Stomach (tissue), 4 donors: ENCODE data around the gene RTKN.

Experiments
- POLR2A ChIP-seq, 4 donors: fragments of 450-650 bp; IDR thresholded peaks; one replicate each; pipeline ENCODE4 v1.6.1; 2016; ENCODE audit warnings: antibody characterized with exemption in 4 of 4, control low read depth in 2 of 4, mild to moderate bottlenecking in 1 of 4, moderate library complexity in 1 of 4
- TF ChIP-seq, protein P1 (sequence below), 7 experiments: fragments of 450-650 bp in 4 of 7; fragments of 200-600 bp in 3 of 7; sonication (generic) in 3 of 7; IDR thresholded peaks; one replicate each; pipeline ENCODE4 v1.5.1; 2016 to 2019; ENCODE audit warnings: antibody characterized with exemption in 7 of 7, control low read depth in 2 of 7, mild to moderate bottlenecking in 1 of 7

DNA sequence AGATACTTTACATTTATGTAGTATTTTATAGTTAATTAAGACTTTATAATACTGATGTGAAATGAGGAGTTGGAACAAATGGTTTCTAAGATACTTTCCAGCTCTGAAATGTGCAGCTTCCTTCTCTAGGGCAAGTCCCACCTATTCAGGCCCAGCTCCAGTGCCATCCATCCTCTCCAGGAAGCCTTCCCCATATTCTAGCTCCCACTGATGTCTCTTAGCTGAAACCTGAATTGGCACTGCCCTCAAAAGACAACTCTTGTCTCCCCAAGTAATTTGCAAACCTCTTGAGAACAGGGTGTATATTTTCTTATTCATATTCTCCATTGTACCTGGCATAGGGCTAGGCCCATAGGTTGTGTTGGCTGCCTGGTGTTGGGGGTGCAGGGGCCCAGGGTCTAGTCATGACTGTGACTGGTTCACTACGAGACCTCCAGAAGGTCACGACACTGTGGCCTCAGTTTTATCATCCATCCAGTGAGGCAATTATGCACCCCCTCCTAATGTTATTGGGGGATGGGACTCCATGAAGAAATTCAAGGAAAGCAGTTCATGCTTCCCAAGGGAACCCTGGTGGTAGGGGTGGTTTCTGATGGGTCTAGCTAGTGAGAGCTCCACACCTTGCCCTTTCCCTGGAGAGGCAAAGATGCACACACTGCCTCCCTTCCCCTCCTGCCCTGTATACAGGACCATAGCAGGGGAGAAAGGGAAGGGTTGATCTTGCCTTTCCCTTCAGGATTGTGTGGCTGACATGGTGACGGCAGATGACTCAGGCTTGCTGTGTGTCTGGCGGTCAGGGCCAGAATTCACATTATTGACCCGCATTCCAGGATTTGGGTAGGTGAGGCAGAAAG is 17.4 kb downstream of the RTKN start:
- no peak for TF ChIP-seq POLR2A (IDR thresholded peaks at IDR 0.05)
- TF ChIP-seq, protein P1, sequence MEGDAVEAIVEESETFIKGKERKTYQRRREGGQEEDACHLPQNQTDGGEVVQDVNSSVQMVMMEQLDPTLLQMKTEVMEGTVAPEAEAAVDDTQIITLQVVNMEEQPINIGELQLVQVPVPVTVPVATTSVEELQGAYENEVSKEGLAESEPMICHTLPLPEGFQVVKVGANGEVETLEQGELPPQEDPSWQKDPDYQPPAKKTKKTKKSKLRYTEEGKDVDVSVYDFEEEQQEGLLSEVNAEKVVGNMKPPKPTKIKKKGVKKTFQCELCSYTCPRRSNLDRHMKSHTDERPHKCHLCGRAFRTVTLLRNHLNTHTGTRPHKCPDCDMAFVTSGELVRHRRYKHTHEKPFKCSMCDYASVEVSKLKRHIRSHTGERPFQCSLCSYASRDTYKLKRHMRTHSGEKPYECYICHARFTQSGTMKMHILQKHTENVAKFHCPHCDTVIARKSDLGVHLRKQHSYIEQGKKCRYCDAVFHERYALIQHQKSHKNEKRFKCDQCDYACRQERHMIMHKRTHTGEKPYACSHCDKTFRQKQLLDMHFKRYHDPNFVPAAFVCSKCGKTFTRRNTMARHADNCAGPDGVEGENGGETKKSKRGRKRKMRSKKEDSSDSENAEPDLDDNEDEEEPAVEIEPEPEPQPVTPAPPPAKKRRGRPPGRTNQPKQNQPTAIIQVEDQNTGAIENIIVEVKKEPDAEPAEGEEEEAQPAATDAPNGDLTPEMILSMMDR (IDR thresholded peaks at IDR 0.05), result no peak
